Hepatocyte (in vitro differentiated cells): ENCODE data around the gene C1orf50.

Experiments
- CTCF ChIP-seq: fragments of 200-600 bp; sonication (generic); IDR thresholded peaks from 2 replicates; pipeline ENCODE4 v1.5.1; 2016; ENCODE audit warnings: antibody characterized with exemption, mild to moderate bottlenecking; ENCODE audit not compliant: poor library complexity
- EZH2 ChIP-seq: fragments of 200-600 bp; sonication (generic); IDR thresholded peaks from 2 replicates; pipeline ENCODE4 v1.6.1; 2016; ENCODE audit warnings: antibody characterized with exemption, mild to moderate bottlenecking, borderline replicate concordance

GRCh38 chr1:42743317-42744147 lies 23.5 kb upstream of the C1orf50 start:
- TF ChIP-seq EZH2: no peak
- no peak for TF ChIP-seq CTCF
